EH (cell line): ENCODE data around the gene SLC41A3.

ENCODE experiments used
- DNase-seq: peaks from one replicate; pipeline ENCODE4 v3.0.0-alpha.2; 2015; ENCODE audit warnings: low read depth

Gene SLC41A3

DNA sequence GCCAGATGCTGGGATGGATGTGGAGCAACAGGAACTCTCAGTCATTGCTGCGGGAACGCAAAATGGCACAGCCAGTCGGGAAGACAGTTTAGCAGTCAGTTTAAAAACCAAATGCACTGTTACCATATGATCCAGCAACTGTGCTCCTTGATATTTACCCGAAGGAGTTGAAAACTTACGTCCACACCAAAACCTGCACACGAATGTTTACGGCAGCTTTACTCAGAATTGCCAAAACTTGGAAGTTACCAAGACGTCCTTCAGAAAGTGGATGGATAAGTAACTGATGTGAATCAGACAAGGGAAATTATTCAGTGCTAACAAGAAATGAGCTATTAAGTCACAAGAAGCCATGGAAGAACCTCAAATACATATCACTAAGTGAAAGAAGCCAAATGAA, 36.1 kb upstream of the SLC41A3 start:
- DNase-seq: no peak

DNA sequence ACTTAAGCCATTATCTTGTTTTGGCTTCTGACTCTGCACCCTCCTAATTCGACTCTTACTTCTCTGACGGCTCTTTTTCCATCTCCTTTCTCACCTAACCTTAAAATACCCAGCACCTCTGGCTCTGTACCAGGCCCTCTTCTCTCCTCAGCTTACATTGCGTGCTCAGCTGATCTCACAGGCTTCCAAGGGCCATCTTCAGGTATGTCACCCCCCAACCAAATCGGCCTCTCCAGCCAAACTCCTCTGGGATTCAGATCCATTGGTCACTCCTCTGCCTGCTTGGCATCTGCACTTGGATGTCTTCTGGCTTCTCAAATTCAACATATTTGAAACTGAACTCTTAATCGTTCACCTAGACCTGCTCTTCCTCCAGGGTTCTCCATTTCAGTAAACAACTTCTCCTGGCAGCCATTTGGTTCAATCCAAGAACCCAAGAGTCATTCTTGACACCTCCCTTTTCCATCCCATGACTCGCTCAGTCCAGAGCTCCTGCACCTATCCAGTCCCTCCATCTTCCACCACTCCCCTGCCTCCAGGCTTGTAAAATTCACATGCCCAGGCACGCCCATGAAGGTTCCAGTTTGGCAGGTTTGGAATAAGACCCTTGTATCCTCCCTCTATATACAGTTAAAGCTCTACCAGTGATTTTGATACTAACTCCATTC, 35.2 kb upstream of the SLC41A3 start:
- DNase-seq: no peak

DNA sequence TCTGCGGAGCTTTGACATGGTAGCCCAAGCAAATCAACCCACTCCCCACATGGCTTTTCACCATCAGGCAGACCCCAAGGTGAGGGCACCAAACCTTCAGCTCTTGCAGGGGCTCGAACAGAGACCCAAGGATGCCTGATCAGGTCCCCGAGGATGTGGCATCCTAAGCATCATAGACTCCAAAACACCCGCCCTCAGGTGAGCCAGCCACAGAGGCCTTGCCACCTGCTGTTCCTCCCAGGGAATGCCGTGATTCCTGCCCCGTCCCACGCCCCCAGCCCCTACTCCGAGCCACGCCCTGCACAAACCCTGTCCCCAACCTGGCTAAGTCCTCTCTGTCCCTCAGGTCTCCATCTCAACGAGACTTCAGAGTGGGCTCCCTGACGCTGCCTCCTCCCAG, 34.7 kb upstream of the SLC41A3 start:
- no peak for DNase-seq

DNA sequence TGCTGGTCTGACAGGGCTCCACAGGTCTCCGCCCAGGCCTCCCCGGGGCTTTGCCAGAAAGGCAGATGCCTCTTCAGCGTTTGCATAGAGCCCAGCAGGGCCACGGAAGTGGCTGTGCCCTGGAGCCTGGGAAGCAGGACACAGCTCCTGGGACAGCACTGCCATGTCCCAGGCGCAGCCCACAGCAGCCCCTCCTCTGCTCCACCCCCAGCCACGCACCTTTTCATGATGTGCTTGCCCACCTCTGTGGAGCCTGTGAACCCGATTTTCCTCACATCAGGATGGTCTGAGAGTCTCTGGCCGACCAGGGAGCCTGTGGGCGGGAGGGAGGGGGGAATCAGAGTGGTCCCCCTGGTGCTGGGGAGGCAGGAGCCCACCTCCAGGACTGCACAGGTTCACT, 33.9 kb upstream of the SLC41A3 start:
- DNase-seq: no peak

DNA sequence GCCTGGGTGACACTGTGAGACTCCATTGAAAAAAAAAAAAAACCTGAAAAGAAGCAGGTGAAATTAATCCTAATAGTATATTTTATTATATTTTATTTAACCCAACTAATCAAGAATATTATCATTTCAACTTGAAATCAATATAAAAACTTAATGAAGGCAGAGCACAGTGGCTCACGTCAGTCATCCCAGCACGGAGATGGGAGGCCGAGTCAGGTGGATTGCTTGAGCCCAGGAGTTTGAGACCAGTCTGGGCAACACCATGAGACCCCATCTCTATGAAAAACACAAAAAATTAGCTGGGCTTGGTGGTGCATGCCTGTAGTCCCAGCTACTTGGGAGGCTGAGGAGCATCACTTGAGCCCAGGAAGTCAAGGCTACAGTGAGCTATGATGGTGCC, 33.3 kb upstream of the SLC41A3 start:
- DNase-seq: no peak

DNA sequence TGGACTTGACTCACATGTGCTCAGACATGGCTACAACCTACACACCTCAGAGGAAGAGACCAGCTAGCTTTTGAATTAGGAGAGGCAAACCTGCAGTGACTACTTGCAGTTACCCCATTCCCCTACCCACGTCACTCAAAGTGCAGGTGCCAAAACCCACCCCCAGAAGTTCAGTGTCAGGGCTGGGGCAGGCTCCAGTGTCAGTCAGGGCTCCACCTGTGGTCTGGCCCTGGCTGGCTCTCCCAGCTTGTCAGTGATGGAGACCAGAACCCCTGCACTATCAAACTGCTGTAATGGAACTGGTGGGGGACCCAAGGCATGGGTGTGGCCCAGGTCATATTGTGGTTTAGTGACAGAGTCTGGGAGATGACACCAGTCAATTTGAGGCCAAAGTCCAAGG, 32.6 kb upstream of the SLC41A3 start:
- no peak for DNase-seq

DNA sequence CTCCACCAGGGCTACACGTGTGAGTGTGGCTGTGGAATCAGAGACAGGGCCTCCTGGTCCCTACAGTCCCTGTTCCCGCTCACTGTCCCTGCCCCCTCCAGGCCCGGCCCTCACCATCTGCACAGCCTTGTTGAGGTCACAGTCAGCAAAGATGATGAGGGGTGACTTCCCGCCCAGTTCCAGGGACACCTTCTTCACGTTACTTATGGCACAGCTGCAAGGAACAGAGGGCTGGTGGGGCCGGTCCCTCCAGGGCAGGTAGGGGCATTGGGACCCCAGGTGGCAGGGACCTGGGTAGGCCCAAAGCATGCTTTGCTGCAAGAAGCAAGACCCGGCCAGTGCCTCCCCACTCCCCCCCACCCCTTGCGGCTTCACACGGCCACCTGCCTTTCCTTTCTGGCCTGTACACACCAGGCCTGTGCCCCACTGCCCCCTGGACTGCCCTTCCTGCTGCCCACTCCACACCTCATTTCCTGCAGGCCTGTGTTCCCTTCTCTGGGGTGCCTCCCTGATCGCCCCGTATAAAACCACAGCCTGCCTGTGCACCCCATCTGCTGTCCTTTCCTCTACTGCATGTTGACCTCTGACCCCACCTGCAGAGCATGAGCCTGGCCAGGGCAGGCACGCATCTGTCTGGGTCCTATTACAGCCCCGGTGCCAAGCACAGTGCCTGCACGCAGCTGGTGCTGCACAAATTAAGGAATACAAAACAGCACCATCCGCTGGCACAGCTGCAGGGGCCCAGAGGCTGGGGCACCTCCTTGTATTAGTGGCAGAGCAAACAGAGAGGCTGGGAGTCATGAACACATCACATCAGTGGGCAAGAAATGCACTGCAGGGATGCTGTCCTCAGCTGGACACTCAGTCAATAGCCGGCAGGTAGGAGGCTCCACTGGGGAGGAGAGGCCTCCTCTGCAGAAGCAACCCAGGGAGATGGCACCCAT, 30.8 kb upstream of the SLC41A3 start:
- no peak for DNase-seq

DNA sequence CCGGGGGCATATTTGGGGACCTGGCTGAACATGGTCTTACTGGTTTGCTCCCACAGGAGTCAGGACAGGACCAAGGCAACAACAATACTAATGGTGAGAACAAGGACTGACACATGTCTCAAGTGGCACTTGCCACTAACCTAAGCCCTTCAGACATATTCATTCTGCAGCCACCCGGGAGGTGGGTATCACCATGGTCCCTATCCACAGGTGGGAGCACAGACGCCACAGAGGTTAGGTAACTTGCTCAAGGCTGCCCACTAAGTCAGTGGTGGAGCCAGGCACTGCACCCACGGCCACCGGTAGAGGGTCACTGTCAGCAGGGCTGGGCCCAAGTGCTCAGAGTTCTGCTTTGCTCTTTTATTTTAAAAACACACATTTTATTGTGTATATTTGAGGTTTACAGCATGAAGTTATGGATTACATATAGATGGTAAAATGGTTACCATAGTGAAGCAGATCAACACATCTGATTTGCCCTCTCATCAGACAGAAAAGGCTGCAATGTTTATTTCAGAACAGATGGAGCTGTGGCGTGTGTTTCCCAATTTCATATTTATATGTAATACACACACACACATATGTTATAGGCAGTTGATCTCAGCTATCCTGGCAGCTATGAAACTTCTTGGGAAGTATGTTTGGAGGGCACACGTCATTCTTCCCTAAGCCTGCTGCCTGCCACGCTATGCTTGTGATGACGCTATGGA, 30.0 kb upstream of the SLC41A3 start:
- no peak for DNase-seq

DNA sequence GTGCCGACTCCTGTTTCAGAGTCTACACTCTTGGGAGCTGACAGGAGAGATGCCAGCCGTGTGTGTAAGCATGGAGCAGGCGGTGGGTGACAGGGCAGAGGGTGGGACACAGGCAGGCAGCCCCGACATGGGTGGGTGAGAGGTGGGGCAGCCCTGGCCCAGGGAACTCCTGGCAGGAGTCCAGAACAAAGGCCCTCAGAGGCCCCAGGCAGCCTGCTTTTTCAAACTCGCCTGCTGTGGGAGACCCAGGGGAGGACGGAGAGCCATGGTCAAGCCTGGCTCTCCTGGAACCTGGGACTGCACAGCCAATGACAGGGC, 29.3 kb upstream of the SLC41A3 start:
- DNase-seq: no peak

DNA sequence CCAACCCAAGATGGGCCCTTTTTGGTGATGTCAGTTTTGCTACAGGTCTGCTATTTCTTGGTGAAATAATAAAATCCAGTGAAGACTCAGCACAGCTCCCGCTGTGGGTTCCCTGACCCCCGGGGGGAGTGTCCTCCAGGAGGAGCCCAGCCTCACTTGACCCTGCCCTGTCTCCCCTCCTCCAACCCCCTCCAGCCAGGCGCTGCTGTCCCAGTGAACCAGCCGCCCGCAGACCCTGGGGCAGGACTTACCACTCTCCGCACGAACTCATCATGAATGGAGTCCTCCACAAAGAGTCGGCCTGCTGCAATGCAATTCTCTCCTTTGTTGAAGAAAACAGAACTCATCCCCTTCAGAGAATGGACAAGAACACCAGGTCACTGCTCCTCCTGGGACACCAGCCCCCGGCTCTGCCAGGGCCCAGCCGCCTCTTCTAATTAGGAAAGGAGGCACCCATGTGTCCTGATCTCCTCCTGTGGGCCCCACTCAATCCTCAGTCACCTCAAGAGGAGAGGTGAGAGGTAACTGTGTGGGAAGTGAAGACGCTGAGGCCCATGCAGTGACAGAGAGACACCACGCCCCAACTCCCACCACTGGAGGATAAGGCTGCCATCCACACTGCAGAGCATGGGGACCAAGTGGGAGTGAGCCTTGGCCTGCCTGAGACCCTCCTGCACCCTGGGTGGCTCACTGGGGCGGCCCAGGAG, 28.8 kb upstream of the SLC41A3 start:
- DNase-seq: no peak

DNA sequence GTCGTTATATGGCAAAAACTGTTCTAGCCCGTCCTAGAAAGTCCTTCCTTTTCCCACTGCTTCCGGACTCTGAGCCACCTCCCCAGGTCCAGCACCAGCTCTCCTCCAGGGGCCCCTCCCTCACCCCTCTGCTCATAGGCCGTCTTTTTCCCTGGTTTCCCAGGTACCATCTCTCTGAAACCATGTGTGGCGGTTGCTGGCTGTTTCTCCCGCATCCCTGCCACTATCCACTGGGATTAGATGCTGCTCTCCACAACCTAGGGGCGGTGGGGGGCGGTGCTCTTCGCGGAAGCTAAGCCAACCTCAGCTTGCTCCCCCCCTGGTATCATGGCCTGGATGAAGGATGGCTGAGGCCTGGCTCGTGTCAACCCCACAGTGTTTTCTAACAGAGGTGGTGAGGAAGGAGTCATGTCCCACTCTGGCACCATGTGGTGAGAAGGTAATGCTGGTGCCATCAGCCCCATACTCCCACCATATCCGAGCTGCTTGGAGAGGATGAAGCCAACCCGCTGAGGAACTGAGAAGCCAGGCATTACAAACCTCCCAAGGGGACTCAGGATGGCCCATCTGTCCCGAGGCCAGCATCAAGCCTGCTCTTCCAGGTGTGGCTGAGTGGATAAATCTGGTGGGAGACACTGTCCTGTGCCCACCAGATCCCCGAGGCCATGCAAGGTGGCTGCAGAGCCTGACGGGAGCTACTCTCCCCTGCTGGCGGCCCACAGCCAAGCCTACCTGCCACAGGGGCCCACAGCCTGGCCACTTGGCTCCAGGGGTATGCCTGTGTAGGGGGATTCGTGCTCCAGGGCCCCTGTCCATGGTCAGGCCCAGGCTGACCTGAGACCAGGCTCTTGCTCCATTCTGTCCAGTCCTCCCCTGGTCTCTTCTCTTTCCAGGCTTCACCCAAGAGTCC, 27.9 kb upstream of the SLC41A3 start:
- no peak for DNase-seq

DNA sequence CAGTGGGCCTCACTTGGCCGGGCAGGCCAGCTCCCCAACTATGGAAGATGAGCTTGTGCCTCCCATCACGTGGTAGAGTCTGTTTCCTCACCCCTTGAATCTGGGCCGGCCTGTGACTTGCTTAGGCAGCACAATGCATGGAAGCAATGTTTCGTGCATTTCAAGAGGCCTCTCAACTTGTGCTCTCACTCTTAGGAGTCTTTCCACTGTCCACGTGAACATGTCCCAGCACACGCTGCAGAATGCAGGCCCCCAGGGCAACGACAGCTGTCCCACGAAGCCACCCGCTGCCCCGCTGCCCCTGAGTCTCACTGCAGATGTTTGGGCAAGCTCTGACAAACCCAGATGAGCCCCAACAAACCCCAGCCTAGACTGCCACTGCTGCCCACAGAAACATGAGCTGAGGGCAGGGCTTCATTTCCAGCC, 27.2 kb upstream of the SLC41A3 start:
- DNase-seq: no peak

DNA sequence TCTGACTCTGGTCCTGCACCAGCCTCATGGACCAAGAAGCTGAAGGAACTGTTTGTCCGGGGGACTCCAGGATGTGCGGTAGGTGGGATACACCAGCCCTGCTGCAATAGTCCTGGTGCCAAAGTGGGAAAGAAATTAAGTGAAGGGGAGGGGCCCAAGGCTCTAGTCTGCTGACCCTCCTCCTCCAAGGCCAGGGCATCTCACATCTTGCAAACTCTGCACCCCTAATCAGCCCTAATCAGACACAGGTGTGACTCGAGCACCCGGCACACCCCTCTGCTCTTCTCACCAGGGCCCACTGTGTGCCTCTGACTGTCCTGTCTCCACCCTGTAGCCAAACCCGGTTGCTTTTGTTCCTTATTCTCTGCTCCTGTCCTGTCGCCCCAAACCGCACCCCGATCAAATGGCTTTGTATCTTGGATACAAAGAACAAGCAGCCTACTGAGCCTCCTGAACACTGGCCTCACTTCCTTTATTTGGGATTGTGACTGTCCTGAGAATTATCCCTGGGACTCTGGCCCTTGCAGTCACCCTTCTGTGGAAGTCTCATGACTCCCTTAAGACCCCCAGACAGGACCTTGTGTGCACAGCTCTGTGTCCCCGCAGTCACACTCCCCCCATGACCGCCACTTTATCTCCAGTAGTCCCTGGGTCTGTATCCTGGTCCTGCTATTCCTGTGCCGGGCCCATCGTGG, 26.7 kb upstream of the SLC41A3 start:
- DNase-seq: no peak

DNA sequence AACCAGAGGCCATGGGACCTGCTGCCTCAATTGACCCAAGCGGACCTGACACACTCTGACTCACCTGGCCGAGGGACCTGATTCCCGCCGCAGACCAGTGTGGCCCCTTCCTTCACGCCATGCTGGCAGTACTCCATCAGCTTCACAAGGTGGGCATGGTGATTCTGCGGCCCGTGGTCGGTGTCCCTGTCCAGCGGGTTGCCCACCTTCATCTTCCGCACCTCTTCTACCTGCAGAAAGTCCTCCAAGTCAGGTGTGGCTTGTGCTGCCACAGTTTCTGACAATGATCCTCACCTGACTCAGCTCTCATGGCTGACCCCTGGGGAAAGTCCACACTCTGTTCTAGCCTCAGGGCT, 25.9 kb upstream of the SLC41A3 start:
- DNase-seq: no peak

DNA sequence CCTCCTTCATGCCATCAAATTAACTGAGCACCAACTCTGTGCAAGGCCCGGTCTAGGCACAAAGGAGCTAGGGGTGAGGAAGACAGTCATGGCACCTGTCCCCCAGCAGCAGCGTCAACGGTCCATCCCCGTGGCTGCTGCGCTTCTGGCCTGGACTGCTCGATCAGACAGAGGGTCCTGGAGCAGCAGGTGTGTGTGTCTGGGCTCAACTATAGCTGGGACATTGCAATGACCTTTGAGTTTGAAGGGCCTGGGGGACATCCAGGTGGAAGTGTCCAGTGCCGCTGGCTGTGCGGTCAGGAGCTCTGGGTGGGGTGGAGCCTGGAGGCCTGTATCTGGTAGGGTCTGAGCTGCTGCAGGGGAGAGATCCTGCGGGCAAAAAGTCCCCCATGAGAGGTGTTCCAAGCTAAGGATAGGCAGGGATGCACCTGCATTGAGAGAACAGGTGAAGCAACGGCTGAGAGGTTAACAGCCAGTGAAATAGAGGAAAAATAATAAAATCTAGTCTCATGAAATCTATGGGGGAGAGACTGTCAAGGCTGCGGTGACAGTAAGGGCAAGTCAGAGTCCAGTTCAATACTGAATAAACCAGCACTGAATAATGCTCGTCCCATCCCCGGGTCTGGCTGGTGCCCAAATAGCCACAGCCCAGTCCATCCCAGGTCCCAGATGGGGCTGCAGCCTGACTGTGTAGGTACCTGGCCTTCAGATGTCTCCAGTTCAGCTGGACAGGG, 25.4 kb upstream of the SLC41A3 start:
- DNase-seq: no peak

DNA sequence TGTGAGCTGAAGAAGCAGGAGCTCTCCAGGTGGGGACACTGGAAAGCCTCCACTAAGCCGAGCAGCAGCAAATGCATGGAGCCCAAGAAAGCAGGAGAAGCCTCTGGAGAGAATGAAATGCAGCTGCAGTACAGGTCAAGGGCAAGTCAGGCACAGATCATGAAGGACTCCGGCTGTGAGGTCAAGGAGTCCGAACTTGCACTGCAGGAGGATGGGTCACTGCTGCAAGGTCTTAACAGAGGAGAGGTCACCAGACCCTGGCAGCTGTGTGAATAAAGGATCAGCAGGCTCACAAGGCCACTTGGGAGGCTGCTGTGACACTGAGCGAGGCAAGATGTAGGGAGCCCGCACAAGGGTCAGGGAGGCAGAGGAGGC, 24.7 kb upstream of the SLC41A3 start:
- no peak for DNase-seq

DNA sequence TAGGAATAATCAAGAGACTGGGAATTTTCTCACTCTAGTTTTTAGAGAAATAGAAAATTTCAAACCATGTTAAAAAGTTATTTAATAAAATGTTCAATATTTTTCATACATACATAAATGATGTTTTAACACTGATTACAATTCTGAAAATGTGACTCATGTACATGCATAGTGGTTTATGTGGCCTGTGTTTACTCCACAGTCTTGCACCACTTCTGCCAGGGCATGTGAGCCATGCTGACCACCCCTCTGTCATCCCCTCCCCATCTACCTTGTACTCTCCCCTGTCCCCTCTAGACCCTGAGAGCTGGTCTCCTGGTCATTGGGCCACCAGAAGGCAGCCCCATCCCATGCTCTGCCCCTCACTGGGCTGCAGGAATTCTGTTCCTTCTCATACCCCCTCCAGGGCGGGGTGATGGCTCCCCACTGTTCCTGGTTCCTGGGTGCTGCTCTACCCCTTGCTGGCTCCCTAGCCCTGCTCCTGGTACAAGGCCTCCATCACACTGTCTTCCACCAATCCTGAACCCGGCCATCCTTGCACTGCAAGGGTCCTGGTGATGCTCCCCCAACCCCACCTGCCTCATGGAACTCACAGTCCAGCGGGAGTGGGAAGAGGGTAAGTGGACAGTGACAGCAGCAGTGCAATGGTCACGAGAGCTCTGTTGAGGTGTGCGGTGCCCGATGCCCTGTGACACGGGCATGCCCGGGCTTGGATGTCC, 24.2 kb upstream of the SLC41A3 start:
- no peak for DNase-seq

DNA sequence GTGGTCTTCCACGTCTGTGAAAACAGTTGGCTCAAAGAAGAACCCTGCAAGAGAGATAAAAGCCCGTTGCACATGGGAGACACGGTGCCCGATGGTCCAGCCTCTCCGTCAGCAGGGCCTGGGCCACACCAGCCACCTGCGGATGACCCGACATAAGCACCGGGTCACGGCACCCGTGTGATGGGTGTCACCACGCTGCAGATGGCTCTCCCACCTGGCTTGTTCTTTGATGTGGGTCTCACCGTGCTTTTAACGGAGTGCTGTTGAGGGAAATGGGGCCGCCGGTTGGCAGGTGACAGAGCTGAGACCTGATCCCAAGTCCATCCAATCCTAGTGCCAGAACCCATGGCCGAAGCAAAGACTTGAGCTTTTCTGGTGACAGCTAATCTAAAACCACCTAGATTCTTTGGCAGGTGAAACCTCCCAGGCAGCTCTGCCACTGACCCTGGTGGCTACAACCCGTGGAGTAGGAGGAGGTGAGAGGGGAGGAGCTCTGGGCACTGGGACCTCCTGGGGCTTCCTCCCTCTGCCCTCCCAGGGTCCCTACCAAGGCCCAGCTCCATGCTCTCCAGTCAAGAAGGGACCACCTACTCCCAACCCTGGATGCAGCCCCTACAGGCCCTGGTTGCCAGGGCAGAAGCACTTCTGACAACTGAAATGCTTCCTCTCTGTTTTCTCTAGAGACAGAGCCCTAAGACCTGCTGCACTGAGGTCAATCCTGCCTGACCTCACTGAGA, 23.4 kb upstream of the SLC41A3 start:
- DNase-seq: no peak
